C4-2B (cell line): ENCODE results near the gene HEBP1.

Source experiments
- CTCF ChIP-seq: fragments of 450-650 bp; conservative IDR thresholded peaks from 2 replicates; pipeline ENCODE4 v1.5.1; 2017; ENCODE audit warnings: mild to moderate bottlenecking
- ZFX ChIP-seq: fragments of 450-650 bp; IDR thresholded peaks from 2 replicates; pipeline ENCODE4 v1.6.1; 2017

- TF ChIP-seq CTCF (no peak), ZFX (no peak)
Observed at GRCh38 chr12:12947902-12948301, 52.2 kb downstream of the HEBP1 start.
